Ovary (tissue), 9 donors: ENCODE measurements around the gene CSTB. TPM values are rescaled to one million over a fixed set of nuclear protein-coding genes. Genes with fewer than 3 reads are reported as not detected.

Experiments used
- DNase-seq, 5 donors: peaks; one replicate each; pipeline ENCODE4 v3.0.0-alpha.2; 2019 to 2020
- H3K27ac ChIP-seq, 2 donors: fragments of 200-600 bp; one replicate each; pipeline versions ENCODE4 v1.5.1 to v1.8.0; 2019 to 2022
- H3K27me3 ChIP-seq: fragments of 200-600 bp; one replicate; pipeline ENCODE4 v1.8.0; 2022
- H3K36me3 ChIP-seq: fragments of 200-600 bp; sonication (generic); one replicate; pipeline ENCODE4 v1.5.1; 2019
- H3K4me1 ChIP-seq: one replicate; pipeline ENCODE4 v1.8.1; 2013; ENCODE audit warnings: mild to moderate bottlenecking, moderate library complexity; ENCODE audit not compliant: insufficient read depth
- H3K4me3 ChIP-seq: fragments of 200-600 bp; sonication (generic); one replicate; pipeline ENCODE4 v1.5.1; 2017
- H3K9me3 ChIP-seq, 2 donors: fragments of 200-600 bp in 1 of 2; sonication (generic) in 1 of 2; one replicate each; pipeline versions ENCODE4 v1.5.1 to v1.8.1; 2013 to 2019; ENCODE audit warnings: mild to moderate bottlenecking in 1 of 2, moderate library complexity in 1 of 2
- CTCF ChIP-seq, 3 donors: fragments of 450-650 bp in 2 of 3; fragments of 200-600 bp in 1 of 3; IDR thresholded peaks; one replicate each; pipeline versions ENCODE4 v1.5.1 to v1.8.0; 2016 to 2022; ENCODE audit warnings: antibody characterized with exemption in 3 of 3, mild to moderate bottlenecking in 1 of 3
- EP300 ChIP-seq: sonication (generic); formaldehyde crosslinking; IDR thresholded peaks from one replicate; pipeline ENCODE4 v1.6.1; 2017; ENCODE audit warnings: antibody characterized with exemption
- POLR2A ChIP-seq: fragments of 450-650 bp; IDR thresholded peaks from one replicate; pipeline ENCODE4 v1.6.1; 2017; ENCODE audit warnings: antibody characterized with exemption, mild to moderate bottlenecking, moderate library complexity
- WGBS, 3 donors: extraction: QIAGEN DNeasy Blood & Tissue Kit in 1 of 3; methylation state at CpG; one replicate each; pipeline versions ENCODE4 v1.1.5 to v1.1.7; 2013 to 2017; 5-methylcytosine and 5-hydroxymethylcytosine counted together
- intact Hi-C, 4 donors: fragments of 100-400 bp; cut with DNase I; formaldehyde crosslinking; loops; one replicate each; pipeline versions ENCODE4 v1.11.0 to v1.15.1; 2022 to 2023
- polyA plus RNA-seq, 2 donors: library from polyadenylated mRNA; stranded (reverse); fragments of 200-250 nt in 1 of 2; fragments of 350-450 nt in 1 of 2; fragmentation: Illumina TruSeq in 1 of 2; extraction: RNeasy Lipid Tissue Mini Kit (QIAGEN cat#74804) in 1 of 2; gene quantifications; one replicate each; pipeline ENCODE4 v1.2.3, GENCODE V29; 2013 to 2014
- total RNA-seq, 7 donors: library from RNA; depleted of rRNA in 2 of 7; stranded (reverse); fragments of >200 nt in 2 of 7; fragmentation: NEBNext Ultra II Directional in 3 of 7; extraction: Animal tissue kit (Norgen Biotek cat#: 25700) in 3 of 7; gene quantifications; one replicate each; pipeline versions ENCODE4 v1.1.0 to v1.2.4, GENCODE V29; 2016 to 2023
- donor health status: DM: no; HTN: no; CAD: no; lungs with moderate emphysema.
- donor health status: DM: no; HTN: no; CAD: no.
- donor health status: Bipolar disorder and iron deficiency.
- donor health status: DM: yes; HTN: yes; CAD: no.
- donor health status: DM: no; HTN: no; CAD: no.
- donor health status: DM: yes; HTN: yes; CAD: no.

CSTB gene
- total and polyA plus RNA-seq, 9 donors: 7.2 to 81.8 (median 37.4) TPM

GRCh38 chr21:43790010-43790524 lies 14.0 kb upstream of the CSTB start:
- H3K4me1 ChIP-seq: peaks cover 5% of the 10 kb centered on the region
- H3K9me3 ChIP-seq: no peaks in the 10 kb centered on the region
- H3K27me3 ChIP-seq: no peaks in the 10 kb centered on the region
- DNase-seq: peak in 1 of 5 donors; percentile 26
- 5 to 6% (median 6%) methylated on average over 13 of the region's 13 CpGs for whole genome bisulfite sequencing, 3 donors
- TF ChIP-seq CTCF (IDR thresholded peaks at IDR 0.05) (no peak), POLR2A (no peak), EP300 (no peak)
- intact Hi-C loops: loop anchor here in 2 of 4 donors (5.0 to 10.0 kb wide), 2 partner anchors 75 to 187 kb away; partner anchors contain the start of gene AGPAT3 (in 1 of the 2)
- H3K36me3 ChIP-seq: no peaks in the 10 kb centered on the region
- peak overlapping the region; percentile 94 for H3K4me3 ChIP-seq
- peak overlapping the region in 1 of 2 donors; percentile 60 for H3K27ac ChIP-seq

GRCh38 chr21:43789276-43790009 lies 13.3 kb upstream of the CSTB start, which contains the start of gene RRP1:
Gene RRP1 (plus strand): TSS chr21:43789577. CDS start chr21:43789630, 53 bp downstream.
- intact Hi-C loops: loop anchor here in 2 of 4 donors (5.0 to 10.0 kb wide), 3 partner anchors 55 to 188 kb away; partner anchors contain the start of gene AGPAT3 (in 1 of the 2)
- DNase-seq: peak; percentile 89 to 97 (median 94)
- Histone ChIP-seq H3K27ac (peak within 1 kb of the TSS; percentile 9 to 61), H3K4me1 (peaks cover 5% of the 10 kb centered on the region), H3K36me3 (no peaks in the 10 kb centered on the region), H3K9me3 (no peaks in the 10 kb centered on the region), H3K4me3 (peak within 1 kb of the TSS; percentile 94), H3K27me3 (no peaks in the 10 kb centered on the region)
- 0 to 1% (median 0%) methylated on average over 58 to 83 of the region's 83 CpGs for WGBS, 3 donors
- no peak for TF ChIP-seq EP300
- peak; percentile 73 for TF ChIP-seq POLR2A
- peak; percentile 100 for TF ChIP-seq CTCF (IDR thresholded peaks at IDR 0.05)

- Histone ChIP-seq H3K27me3 (no peaks in the 10 kb centered on the region), H3K4me1 (peaks cover 5% of the 10 kb centered on the region), H3K36me3 (no peaks in the 10 kb centered on the region), H3K4me3 (no peak overlapping the region), H3K27ac (no peak overlapping the region), H3K9me3 (no peaks in the 10 kb centered on the region)
- TF ChIP-seq POLR2A (no peak), CTCF (IDR thresholded peaks at IDR 0.05) (no peak), EP300 (no peak)
- intact Hi-C loops: loop anchor here in 1 of 4 donors (10.0 kb wide), 1 partner anchor 52 kb away; no protein-coding TSS in a partner anchor
- peak in 1 of 5 donors; percentile 37 for DNase-seq
- 87 to 93% (median 92%) methylated on average over 34 to 38 of the region's 38 CpGs for WGBS, 3 donors
These were observed 10.8 kb upstream of the CSTB start for GRCh38 chr21:43786807-43787440.

GRCh38 chr21:43786300-43786806 lies 10.2 kb upstream of the CSTB start:
- DNase-seq: peak in 1 of 5 donors; percentile 29
- no peaks in the 10 kb centered on the region for H3K36me3 ChIP-seq
- no peak overlapping the region for H3K27ac ChIP-seq
- no peak for TF ChIP-seq POLR2A
- TF ChIP-seq CTCF (IDR thresholded peaks at IDR 0.05): no peak
- TF ChIP-seq EP300: no peak
- no peak overlapping the region for H3K4me3 ChIP-seq
- intact Hi-C loops: loop anchor here in 1 of 4 donors (10.0 kb wide), 1 partner anchor 52 kb away; no protein-coding TSS in a partner anchor
- no peaks in the 10 kb centered on the region for H3K9me3 ChIP-seq
- H3K4me1 ChIP-seq: peaks cover 5% of the 10 kb centered on the region
- WGBS, 3 donors: 84 to 86% (median 85%) methylated on average over 18 of the region's 18 CpGs
- no peaks in the 10 kb centered on the region for H3K27me3 ChIP-seq
